NCI-H1092 treated with DMSO at 0.1 percent for 48 hours (cell line): Measurements from ENCODE around the gene ZNF599.
"Not testable (repeated sequence)": the region's sequence is repeated elsewhere in the genome, so short reads cannot be mapped to it uniquely, and the experiment has no call there.

ENCODE experiments used
- DNase-seq: peaks from one replicate; lab custom pipeline; 2025; lab: John Stamatoyannopoulos, UW

ZNF599 gene

GRCh38 chr19:34772697-34773554 is at the start of gene ZNF599:
ZNF599 (minus strand) TSS chr19:34773215; CDS start chr19:34772841, 374 bp downstream.
- DNase-seq, result peak; percentile 82

- DNase-seq, result no peak
These were observed 45.3 kb upstream of the ZNF599 start for GRCh38 chr19:34818270-34818669.

- DNase-seq, result no peak
These were observed 43.7 kb upstream of the ZNF599 start for GRCh38 chr19:34816708-34817107.

GRCh38 chr19:34808566-34808965 is 35.6 kb upstream of the ZNF599 start:
- DNase-seq, result no peak

GRCh38 chr19:34806976-34807860 is 34.2 kb upstream of the ZNF599 start:
- DNase-seq, result no peak

- no peak for DNase-seq
These were observed 31.1 kb upstream of the ZNF599 start for GRCh38 chr19:34804115-34804514.

- DNase-seq, result not testable (repeated sequence)
These were observed 23.9 kb upstream of the ZNF599 start for GRCh38 chr19:34796953-34797352.

GRCh38 chr19:34794066-34794960 is 21.3 kb upstream of the ZNF599 start:
- DNase-seq, result no peak

- no peak for DNase-seq
These were observed 20.6 kb upstream of the ZNF599 start for GRCh38 chr19:34793565-34793964.

- no peak for DNase-seq
These were observed 15.1 kb upstream of the ZNF599 start for GRCh38 chr19:34788074-34788473.

GRCh38 chr19:34787059-34787824 is 14.2 kb upstream of the ZNF599 start:
- DNase-seq, result no peak

GRCh38 chr19:34786236-34786635 is 13.2 kb upstream of the ZNF599 start:
- no peak for DNase-seq

- DNase-seq, result no peak
These were observed 6.6 kb upstream of the ZNF599 start for GRCh38 chr19:34779652-34780051.

GRCh38 chr19:34778342-34778741 is 5.3 kb upstream of the ZNF599 start:
- DNase-seq, result no peak

GRCh38 chr19:34774857-34775256 is 1.8 kb upstream of the ZNF599 start:
- DNase-seq, result no peak

GRCh38 chr19:34773555-34773864 is 495 bp upstream of the ZNF599 start:
- DNase-seq, result no peak

GRCh38 chr19:34767951-34768350 is 5.1 kb downstream of the ZNF599 start:
- DNase-seq, result no peak

- DNase-seq, result no peak
These were observed 6.6 kb downstream of the ZNF599 start for GRCh38 chr19:34766386-34766785.

- DNase-seq, result no peak
These were observed 13.6 kb downstream of the ZNF599 start for GRCh38 chr19:34759218-34759917.

GRCh38 chr19:34757441-34757840 is 15.6 kb downstream of the ZNF599 start:
- DNase-seq, result no peak
